Transverse colon (tissue), 3 donors: Measurements from ENCODE around the gene ALDH18A1.

Experiments
- EP300 ChIP-seq: sonication (generic); formaldehyde crosslinking; IDR thresholded peaks from one replicate; pipeline ENCODE4 v1.6.1; 2017; ENCODE audit warnings: antibody characterized with exemption, low read depth
- POLR2A ChIP-seq: fragments of 450-650 bp; IDR thresholded peaks from one replicate; pipeline ENCODE4 v1.6.1; 2016; ENCODE audit warnings: antibody characterized with exemption, mild to moderate bottlenecking, moderate library complexity
- TF ChIP-seq, protein P1 (sequence below), 5 experiments: fragments of 200-600 bp in 3 of 5; fragments of 450-650 bp in 2 of 5; sonication (generic) in 3 of 5; IDR thresholded peaks; 1 replicate in 2 of 5; 2 replicates in 3 of 5; pipeline ENCODE4 v1.5.1; 2016 to 2017; ENCODE audit warnings: antibody characterized with exemption in 5 of 5, inconsistent platforms in 3 of 5, mild to moderate bottlenecking in 2 of 5, moderate library complexity in 1 of 5

DNA sequence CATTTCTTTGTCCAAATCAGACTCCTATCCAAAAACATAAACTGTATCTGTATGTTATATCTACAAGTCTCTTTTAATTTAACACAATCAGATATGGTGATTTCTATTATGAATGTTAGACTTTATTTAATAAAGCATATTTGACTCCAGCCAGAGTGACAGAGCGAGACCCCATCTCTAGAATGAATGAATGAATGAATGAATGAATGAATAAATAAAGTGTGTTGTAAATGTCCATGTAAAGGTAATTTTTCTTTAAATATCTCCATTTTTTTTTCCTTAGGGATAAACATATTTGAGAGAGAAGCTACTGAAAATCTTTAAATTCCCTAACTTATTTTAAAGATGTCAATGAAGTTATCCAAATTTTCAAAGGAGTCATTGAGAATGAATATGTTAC, 18.1 kb upstream of the ALDH18A1 start:
- TF ChIP-seq, protein P1, sequence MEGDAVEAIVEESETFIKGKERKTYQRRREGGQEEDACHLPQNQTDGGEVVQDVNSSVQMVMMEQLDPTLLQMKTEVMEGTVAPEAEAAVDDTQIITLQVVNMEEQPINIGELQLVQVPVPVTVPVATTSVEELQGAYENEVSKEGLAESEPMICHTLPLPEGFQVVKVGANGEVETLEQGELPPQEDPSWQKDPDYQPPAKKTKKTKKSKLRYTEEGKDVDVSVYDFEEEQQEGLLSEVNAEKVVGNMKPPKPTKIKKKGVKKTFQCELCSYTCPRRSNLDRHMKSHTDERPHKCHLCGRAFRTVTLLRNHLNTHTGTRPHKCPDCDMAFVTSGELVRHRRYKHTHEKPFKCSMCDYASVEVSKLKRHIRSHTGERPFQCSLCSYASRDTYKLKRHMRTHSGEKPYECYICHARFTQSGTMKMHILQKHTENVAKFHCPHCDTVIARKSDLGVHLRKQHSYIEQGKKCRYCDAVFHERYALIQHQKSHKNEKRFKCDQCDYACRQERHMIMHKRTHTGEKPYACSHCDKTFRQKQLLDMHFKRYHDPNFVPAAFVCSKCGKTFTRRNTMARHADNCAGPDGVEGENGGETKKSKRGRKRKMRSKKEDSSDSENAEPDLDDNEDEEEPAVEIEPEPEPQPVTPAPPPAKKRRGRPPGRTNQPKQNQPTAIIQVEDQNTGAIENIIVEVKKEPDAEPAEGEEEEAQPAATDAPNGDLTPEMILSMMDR (IDR thresholded peaks at IDR 0.05), result no peak
- TF ChIP-seq POLR2A (no peak), EP300 (no peak)
